HCT116 (cell line): ENCODE measurements around the gene CDH2.

Experiments used
- CTCF ChIP-seq, 3 experiments: fragments of 200-600 bp in 1 of 3; sonication (generic) in 1 of 3; IDR thresholded peaks in 2 of 3; conservative IDR thresholded peaks in 1 of 3; 2 replicates each; pipeline ENCODE4 v1.5.1; 2012 to 2017; ENCODE audit warnings: low read depth in 2 of 3, low read length in 2 of 3, antibody characterized with exemption in 1 of 3, borderline replicate concordance in 1 of 3, control low read depth in 1 of 3, mild to moderate bottlenecking in 1 of 3, mixed read lengths in 1 of 3, mixed run types in 1 of 3, moderate library complexity in 1 of 3; ENCODE audit not compliant: insufficient read depth in 1 of 3
- EZH2 ChIP-seq: fragments of 200-600 bp; sonication (generic); IDR thresholded peaks from 2 replicates; pipeline ENCODE4 v1.6.1; 2017; ENCODE audit warnings: antibody characterized with exemption, mixed run types
- FOSL1 ChIP-seq: IDR thresholded peaks from 2 replicates; pipeline ENCODE4 v1.6.1; 2012; ENCODE audit warnings: low read depth
- MAX ChIP-seq: IDR thresholded peaks from 2 replicates; pipeline ENCODE4 v1.6.1; 2012
- POLR2A ChIP-seq: IDR thresholded peaks from 2 replicates; pipeline ENCODE4 v1.7.0; 2011; ENCODE audit warnings: borderline replicate concordance; ENCODE audit not compliant: insufficient read depth, insufficient read length; ENCODE audit errors: extremely low read depth
- REST ChIP-seq: IDR thresholded peaks from 2 replicates; pipeline ENCODE4 v1.6.1; 2012; ENCODE audit warnings: low read depth
- ZBTB33 ChIP-seq: IDR thresholded peaks from 2 replicates; pipeline ENCODE4 v1.6.1; 2011; ENCODE audit warnings: mild to moderate bottlenecking, low read length, moderate library complexity; ENCODE audit not compliant: insufficient replicate concordance; ENCODE audit errors: extremely low read depth
- ZFX ChIP-seq: fragments of 450-650 bp; IDR thresholded peaks from 2 replicates; pipeline ENCODE4 v1.6.1; 2017

GRCh38 chr18:27920836-27921235 lies 256.1 kb downstream of the CDH2 start:
- no peak for TF ChIP-seq CTCF (IDR thresholded peaks at IDR 0.05 in 2 of 3, conservative IDR thresholded peaks at IDR 0.05 in 1 of 3; ENCODE audit: borderline replicate concordance in 1 of 3, insufficient read depth in 1 of 3, low read depth in 2 of 3, low read length in 2 of 3)
- no peak for TF ChIP-seq MAX
- no peak for TF ChIP-seq ZBTB33
- TF ChIP-seq ZFX = no peak
- TF ChIP-seq FOSL1 = no peak
- TF ChIP-seq REST = no peak
- no peak for TF ChIP-seq EZH2
- no peak for TF ChIP-seq POLR2A
